Measurements from ENCODE around the gene FRMD6.

Gene FRMD6

GRCh38 chr14:51605575-51605974 is 46.1 kb upstream of the FRMD6 start:
- H3K27ac ChIP-seq (replicated peaks): no peak overlapping the region
- no peak for TF ChIP-seq GABPA (IDR thresholded peaks at IDR 0.05; ENCODE audit: low read depth)
- no peak for DNase-seq (ENCODE audit: low read depth in 1 of 2, low spot score in 1 of 2)
- no peak overlapping the region for H3K4me3 ChIP-seq (replicated peaks; ENCODE audit: insufficient read depth, low read length)
- H3K27me3 ChIP-seq (ENCODE audit: insufficient read depth, poor library complexity, severe bottlenecking): no peaks in the 10 kb centered on the region

GRCh38 chr14:51607711-51608110 is 44.0 kb upstream of the FRMD6 start:
- no peak overlapping the region for H3K4me3 ChIP-seq (replicated peaks; ENCODE audit: insufficient read depth, low read length)
- no peak for DNase-seq (ENCODE audit: low read depth in 1 of 2, low spot score in 1 of 2)
- H3K27ac ChIP-seq (replicated peaks): no peak overlapping the region
- TF ChIP-seq CTCF (IDR thresholded peaks at IDR 0.05; ENCODE audit: insufficient read depth, low read length) (no peak), SPI1 (IDR thresholded peaks at IDR 0.05; ENCODE audit: borderline replicate concordance, low read depth) (no peak), REST (IDR thresholded peaks at IDR 0.05; ENCODE audit: insufficient replicate concordance, low read depth) (no peak), GABPA (IDR thresholded peaks at IDR 0.05; ENCODE audit: low read depth) (no peak), POLR2AphosphoS5 (IDR thresholded peaks at IDR 0.05; ENCODE audit: low read depth) (no peak)
- H3K27me3 ChIP-seq (ENCODE audit: insufficient read depth, poor library complexity, severe bottlenecking): no peaks in the 10 kb centered on the region

- no peak overlapping the region for H3K27ac ChIP-seq (replicated peaks)
These were observed 42.3 kb upstream of the FRMD6 start for GRCh38 chr14:51609251-51609954.

More at GRCh38 chr14:51609251-51609954, 42.3 kb upstream of the FRMD6 start:
- DNase-seq (ENCODE audit: low read depth in 1 of 2, low spot score in 1 of 2): no peak
- no peaks in the 10 kb centered on the region for H3K27me3 ChIP-seq (ENCODE audit: insufficient read depth, poor library complexity, severe bottlenecking)
- TF ChIP-seq CTCF (IDR thresholded peaks at IDR 0.05; ENCODE audit: insufficient read depth, low read length) (no peak), GABPA (IDR thresholded peaks at IDR 0.05; ENCODE audit: low read depth) (no peak), POLR2AphosphoS5 (IDR thresholded peaks at IDR 0.05; ENCODE audit: low read depth) (no peak), REST (IDR thresholded peaks at IDR 0.05; ENCODE audit: insufficient replicate concordance, low read depth) (no peak), SPI1 (IDR thresholded peaks at IDR 0.05; ENCODE audit: borderline replicate concordance, low read depth) (no peak)
- H3K4me3 ChIP-seq (replicated peaks; ENCODE audit: insufficient read depth, low read length): no peak overlapping the region
